DMS53 (cell line): ENCODE measurements around the gene EXOG.

Experiments used
- DNase-seq: peaks from one replicate; lab custom pipeline; 2025; lab: John Stamatoyannopoulos, UW

The EXOG gene

GRCh38 chr3:38510631-38511030, 14.5 kb downstream of the EXOG start:
- DNase-seq = no peak

- no peak for DNase-seq
Observed at GRCh38 chr3:38511546-38511945, 15.4 kb downstream of the EXOG start.

- no peak for DNase-seq
Observed at GRCh38 chr3:38515367-38515766, 19.2 kb downstream of the EXOG start.

GRCh38 chr3:38516669-38517068, 20.5 kb downstream of the EXOG start:
- no peak for DNase-seq

- DNase-seq = no peak
Observed at GRCh38 chr3:38519000-38519399, 22.9 kb downstream of the EXOG start.

GRCh38 chr3:38519651-38520050, 23.5 kb downstream of the EXOG start:
- DNase-seq = no peak

- DNase-seq = peak; percentile 44
Observed at GRCh38 chr3:38521391-38521987, 25.3 kb downstream of the EXOG start.

GRCh38 chr3:38522002-38522401, 25.9 kb downstream of the EXOG start:
- no peak for DNase-seq

- DNase-seq = no peak
Observed at GRCh38 chr3:38524141-38524739, 28.1 kb downstream of the EXOG start.

- DNase-seq = no peak
Observed at GRCh38 chr3:38526792-38527191, 30.7 kb downstream of the EXOG start.

- no peak for DNase-seq
Observed at GRCh38 chr3:38528457-38528856, 32.3 kb downstream of the EXOG start.

- no peak for DNase-seq
Observed at GRCh38 chr3:38532529-38532928, 36.4 kb downstream of the EXOG start.

- DNase-seq = no peak
Observed at GRCh38 chr3:38533285-38533976, 37.3 kb downstream of the EXOG start.

- no peak for DNase-seq
Observed at GRCh38 chr3:38534180-38534579, 38.0 kb downstream of the EXOG start.

GRCh38 chr3:38534604-38535003, 38.5 kb downstream of the EXOG start:
- no peak for DNase-seq

- no peak for DNase-seq
Observed at GRCh38 chr3:38536671-38537070, 40.5 kb downstream of the EXOG start.

GRCh38 chr3:38538773-38539353, 42.7 kb downstream of the EXOG start:
- DNase-seq = no peak

GRCh38 chr3:38541806-38542205, 45.7 kb downstream of the EXOG start:
- no peak for DNase-seq

GRCh38 chr3:38542401-38543298, 46.5 kb downstream of the EXOG start:
- no peak for DNase-seq

GRCh38 chr3:38543586-38543985, 47.4 kb downstream of the EXOG start:
- no peak for DNase-seq

- no peak for DNase-seq
Observed at GRCh38 chr3:38544926-38545325, 48.8 kb downstream of the EXOG start.

- no peak for DNase-seq
Observed at GRCh38 chr3:38545550-38545949, 49.4 kb downstream of the EXOG start.
